OCI-LY1 (cell line): Measurements from ENCODE around the gene HAL.

Experiments
- CTCF ChIP-seq: fragments of 200-600 bp; sonication (generic), shearing (Covaris generic); IDR thresholded peaks from 2 replicates; pipeline ENCODE4 v1.5.1; 2017; ENCODE audit warnings: mild to moderate bottlenecking, antibody characterized with exemption, low read length, moderate library complexity, mixed read lengths
- EZH2 ChIP-seq: fragments of 200-600 bp; sonication (generic), shearing (Covaris generic); IDR thresholded peaks from 2 replicates; pipeline ENCODE4 v1.8.0; 2017; ENCODE audit warnings: borderline replicate concordance, mixed run types, mild to moderate bottlenecking, antibody characterized with exemption, low read length, moderate library complexity, mixed read lengths

- no peak for TF ChIP-seq CTCF
- TF ChIP-seq EZH2 = no peak
Measured at GRCh38 chr12:95970905-95971304, 25.2 kb downstream of the HAL start.
